PFSK-1 (cell line): ENCODE results near the gene NLRP6.

Experiments
- FOXP2 ChIP-seq: optimal IDR thresholded peaks from 2 replicates; pipeline ENCODE3; 2011; ENCODE audit warnings: borderline replicate concordance, control low read depth, inconsistent platforms; ENCODE audit not compliant: insufficient read depth; ENCODE audit errors: extremely low read length, extremely low read depth
- POLR2AphosphoS5 ChIP-seq: IDR thresholded peaks from 2 replicates; pipeline ENCODE4 v1.6.1; 2012; ENCODE audit warnings: low read depth, mild to moderate bottlenecking, control low read depth, low read length, moderate library complexity
- SIN3A ChIP-seq: IDR thresholded peaks from 2 replicates; pipeline ENCODE4 v1.6.1; 2012; ENCODE audit warnings: mild to moderate bottlenecking, low read length, moderate library complexity, borderline replicate concordance; ENCODE audit not compliant: insufficient read depth
- TAF1 ChIP-seq: IDR thresholded peaks from 2 replicates; pipeline ENCODE4 v1.6.1; 2012; ENCODE audit warnings: low read length, control low read depth, borderline replicate concordance; ENCODE audit not compliant: insufficient read depth
- TF ChIP-seq, protein P1 (sequence below), 2 experiments: IDR thresholded peaks; 2 replicates each; pipeline versions ENCODE4 v1.6.1 to v1.8.0; 2011 to 2012; ENCODE audit warnings: low read depth in 2 of 2, low read length in 2 of 2, control low read depth in 1 of 2, inconsistent platforms in 1 of 2, mild to moderate bottlenecking in 1 of 2, moderate library complexity in 1 of 2; ENCODE audit not compliant: insufficient read depth in 1 of 2

NLRP6 gene

DNA sequence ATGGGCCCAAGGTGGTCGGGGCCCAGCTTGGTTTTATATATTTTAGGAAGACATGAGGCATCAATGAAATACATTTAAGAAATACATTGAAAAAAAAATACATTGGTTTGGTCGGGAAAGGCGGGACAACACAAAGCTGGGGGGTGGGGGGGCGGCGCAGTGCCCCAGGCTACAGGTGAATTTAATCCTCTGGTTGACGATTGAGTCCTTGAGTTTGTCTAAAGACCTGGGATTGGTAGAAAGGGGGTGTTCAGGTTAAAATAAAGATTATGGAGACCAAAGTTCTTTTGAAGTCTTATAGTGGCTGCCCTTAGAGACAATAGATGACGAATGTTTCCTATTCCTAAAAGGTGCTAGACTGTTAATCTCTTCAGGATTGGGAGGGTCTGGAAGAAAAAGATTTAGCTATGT lies 38.7 kb downstream of the NLRP6 start:
- TF ChIP-seq POLR2AphosphoS5 (no peak), SIN3A (no peak)
- TF ChIP-seq, protein P1, sequence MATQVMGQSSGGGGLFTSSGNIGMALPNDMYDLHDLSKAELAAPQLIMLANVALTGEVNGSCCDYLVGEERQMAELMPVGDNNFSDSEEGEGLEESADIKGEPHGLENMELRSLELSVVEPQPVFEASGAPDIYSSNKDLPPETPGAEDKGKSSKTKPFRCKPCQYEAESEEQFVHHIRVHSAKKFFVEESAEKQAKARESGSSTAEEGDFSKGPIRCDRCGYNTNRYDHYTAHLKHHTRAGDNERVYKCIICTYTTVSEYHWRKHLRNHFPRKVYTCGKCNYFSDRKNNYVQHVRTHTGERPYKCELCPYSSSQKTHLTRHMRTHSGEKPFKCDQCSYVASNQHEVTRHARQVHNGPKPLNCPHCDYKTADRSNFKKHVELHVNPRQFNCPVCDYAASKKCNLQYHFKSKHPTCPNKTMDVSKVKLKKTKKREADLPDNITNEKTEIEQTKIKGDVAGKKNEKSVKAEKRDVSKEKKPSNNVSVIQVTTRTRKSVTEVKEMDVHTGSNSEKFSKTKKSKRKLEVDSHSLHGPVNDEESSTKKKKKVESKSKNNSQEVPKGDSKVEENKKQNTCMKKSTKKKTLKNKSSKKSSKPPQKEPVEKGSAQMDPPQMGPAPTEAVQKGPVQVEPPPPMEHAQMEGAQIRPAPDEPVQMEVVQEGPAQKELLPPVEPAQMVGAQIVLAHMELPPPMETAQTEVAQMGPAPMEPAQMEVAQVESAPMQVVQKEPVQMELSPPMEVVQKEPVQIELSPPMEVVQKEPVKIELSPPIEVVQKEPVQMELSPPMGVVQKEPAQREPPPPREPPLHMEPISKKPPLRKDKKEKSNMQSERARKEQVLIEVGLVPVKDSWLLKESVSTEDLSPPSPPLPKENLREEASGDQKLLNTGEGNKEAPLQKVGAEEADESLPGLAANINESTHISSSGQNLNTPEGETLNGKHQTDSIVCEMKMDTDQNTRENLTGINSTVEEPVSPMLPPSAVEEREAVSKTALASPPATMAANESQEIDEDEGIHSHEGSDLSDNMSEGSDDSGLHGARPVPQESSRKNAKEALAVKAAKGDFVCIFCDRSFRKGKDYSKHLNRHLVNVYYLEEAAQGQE (IDR thresholded peaks at IDR 0.05; ENCODE audit: insufficient read depth in 1 of 2, low read depth in 2 of 2, low read length in 2 of 2): no peak

DNA sequence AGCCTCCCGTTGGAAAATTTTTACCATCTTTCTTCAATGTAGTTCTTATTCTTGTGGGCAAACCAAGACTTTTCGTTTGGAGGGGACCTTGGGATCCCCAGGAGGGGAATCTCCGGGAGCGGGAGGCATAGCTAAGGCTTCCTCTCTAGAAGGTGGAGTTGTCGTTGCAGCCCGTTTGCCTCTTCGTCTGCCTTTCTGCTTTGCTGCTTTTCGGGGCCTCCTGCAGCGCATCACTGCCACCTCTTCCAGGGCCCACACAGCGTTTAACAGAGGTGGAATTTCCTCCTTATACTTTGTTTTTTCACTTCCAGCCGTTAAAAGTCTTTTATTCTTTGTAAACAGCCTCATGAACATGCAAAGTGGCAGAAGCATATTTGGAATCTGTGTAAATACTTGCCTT lies 45.9 kb downstream of the NLRP6 start:
- no peak for TF ChIP-seq SIN3A
- no peak for TF ChIP-seq TAF1
- TF ChIP-seq FOXP2: no peak
- TF ChIP-seq POLR2AphosphoS5: no peak
- TF ChIP-seq, protein P1 (IDR thresholded peaks at IDR 0.05; ENCODE audit: insufficient read depth in 1 of 2, low read depth in 2 of 2, low read length in 2 of 2): no peak

DNA sequence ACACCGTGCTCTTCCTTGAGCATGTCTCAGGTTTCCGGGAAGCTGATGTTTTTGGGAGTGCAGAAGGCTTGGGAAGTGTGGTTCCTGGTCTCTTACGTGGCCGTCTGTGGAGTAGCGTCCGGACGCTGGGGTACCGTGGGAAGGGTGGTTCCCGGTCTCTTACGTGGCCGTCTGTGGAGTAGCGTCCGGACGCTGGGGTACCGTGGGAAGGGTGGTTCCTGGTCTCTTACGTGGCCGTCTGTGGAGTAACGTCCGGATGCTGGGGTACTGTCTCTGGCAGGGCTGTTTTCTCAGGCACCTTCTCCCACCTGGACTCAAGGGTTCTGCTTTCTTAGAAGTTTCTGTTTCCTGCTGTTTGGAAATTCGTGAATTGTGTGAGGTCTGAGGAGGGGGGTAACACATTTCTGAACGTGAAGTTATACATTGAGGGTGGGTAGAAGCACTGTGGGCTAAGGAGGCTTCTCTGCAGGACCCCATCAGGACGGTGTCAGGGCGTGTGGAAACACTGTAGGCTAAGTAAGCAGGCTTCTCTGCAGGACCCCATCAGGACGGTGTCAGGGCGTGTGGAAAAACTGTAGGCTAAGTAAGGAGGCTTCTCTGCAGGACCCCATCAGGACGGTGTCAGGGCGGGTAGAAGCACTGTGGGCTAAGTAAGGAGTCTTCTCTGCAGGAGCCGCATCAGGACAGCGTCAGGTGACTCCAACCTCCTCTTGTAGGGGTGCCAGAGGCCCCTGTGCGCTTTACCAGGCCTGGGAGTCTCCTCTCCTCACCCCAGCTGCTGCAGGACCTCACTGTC lies 47.8 kb downstream of the NLRP6 start:
- TF ChIP-seq POLR2AphosphoS5 (no peak), SIN3A (no peak), FOXP2 (no peak), TAF1 (no peak)
- TF ChIP-seq, protein P1 (IDR thresholded peaks at IDR 0.05; ENCODE audit: insufficient read depth in 1 of 2, low read depth in 2 of 2, low read length in 2 of 2): no peak

DNA sequence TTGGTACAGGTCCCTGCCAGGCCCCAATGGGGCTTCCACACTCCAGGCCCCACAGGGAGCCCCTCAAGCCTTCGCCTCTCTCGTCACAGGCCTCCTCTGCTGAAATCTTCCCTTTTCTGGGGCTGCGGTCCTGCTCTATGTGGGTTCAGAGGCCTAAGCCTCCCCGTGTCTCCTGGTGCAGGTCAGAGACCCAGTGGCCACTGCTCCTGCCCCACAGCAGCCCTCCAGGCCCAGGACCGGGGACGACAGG lies 48.3 kb downstream of the NLRP6 start:
- TF ChIP-seq FOXP2 (no peak), POLR2AphosphoS5 (no peak), TAF1 (no peak), SIN3A (no peak)
- TF ChIP-seq, protein P1 (IDR thresholded peaks at IDR 0.05; ENCODE audit: insufficient read depth in 1 of 2, low read depth in 2 of 2, low read length in 2 of 2): no peak
